IMR-90 (cell line): ENCODE measurements around the gene IZUMO4. TPM values are rescaled to one million over a fixed set of nuclear protein-coding genes. Genes with fewer than 3 reads are reported as not detected.

Source experiments
- ATAC-seq: fragments of 200-7000 bp; cut with Tn5 transposase; 2 replicates; pipeline ENCODE4 v1.9.1; 2020; ENCODE audit warnings: low read depth, mild to moderate bottlenecking, moderate library complexity
- BruUV-seq: library from RNA; stranded (reverse); fragments of 400-500 nt; replicated peaks from 2 replicates; lab custom pipeline; 2021; lab: Mats Ljungman, UMichigan
- CTCF ChIA-PET: fragments of 300-600 bp; formaldehyde crosslinking; extraction: SDS; loops from one replicate; lab custom pipeline; 2021; ENCODE audit warnings: antibody characterized with exemption; lab: Yijun Ruan, JAX
- POLR2A ChIA-PET: fragments of 300-600 bp; sonication (Branson Sonifier 250); formaldehyde crosslinking; loops from one replicate; lab custom pipeline; 2022; ENCODE audit warnings: antibody characterized with exemption; ENCODE audit not compliant: unreplicated experiment; lab: Charles Lee
- DNase-seq: peaks from one replicate; pipeline ENCODE4 v3.0.0; 2013
- H2AFZ ChIP-seq: replicated peaks from 2 replicates; pipeline ENCODE3; 2013; ENCODE audit warnings: low read length, mild to moderate bottlenecking; ENCODE audit not compliant: poor library complexity
- H2AK5ac ChIP-seq: 2 replicates; pipeline ENCODE4 v1.6.1; 2013; ENCODE audit warnings: low read depth, low read length, inconsistent platforms
- H2AK9ac ChIP-seq: replicated peaks from 2 replicates; pipeline ENCODE3; 2013; ENCODE audit warnings: mild to moderate bottlenecking, low read depth, low read length, moderate library complexity; ENCODE audit not compliant: poor library complexity
- H2BK120ac ChIP-seq: 2 replicates; pipeline ENCODE4 v1.6.1; 2013; ENCODE audit warnings: low read depth, low read length, inconsistent platforms
- H2BK15ac ChIP-seq: 3 replicates; pipeline ENCODE4 v1.6.1; 2013; ENCODE audit warnings: low read depth, low read length, inconsistent platforms
- H2BK20ac ChIP-seq: 2 replicates; pipeline ENCODE4 v1.6.1; 2013; ENCODE audit warnings: low read depth, mild to moderate bottlenecking, inconsistent platforms, low read length, moderate library complexity
- H2BK5ac ChIP-seq: 2 replicates; pipeline ENCODE4 v1.6.1; 2013; ENCODE audit warnings: mild to moderate bottlenecking, low read depth, low read length, inconsistent platforms; ENCODE audit not compliant: poor library complexity, severe bottlenecking
- H3K14ac ChIP-seq: replicated peaks from 2 replicates; pipeline ENCODE4 v1.6.1; 2013; ENCODE audit warnings: low read depth, low read length, inconsistent platforms
- H3K18ac ChIP-seq: 2 replicates; pipeline ENCODE4 v1.6.1; 2013; ENCODE audit warnings: low read depth, low read length, control low read depth
- H3K23ac ChIP-seq: 2 replicates; pipeline ENCODE4 v1.6.1; 2013; ENCODE audit warnings: low read depth, low read length, inconsistent platforms
- H3K27ac ChIP-seq: 2 replicates; pipeline ENCODE4 v1.5.1; 2013; ENCODE audit warnings: mild to moderate bottlenecking, control low read depth, low read length; ENCODE audit not compliant: insufficient read depth
- H3K27me3 ChIP-seq: 2 replicates; pipeline ENCODE4 v1.6.1; 2013; ENCODE audit warnings: low read length; ENCODE audit not compliant: control insufficient read depth, insufficient read depth
- H3K36me3 ChIP-seq: 2 replicates; pipeline ENCODE4 v1.6.1; 2013; ENCODE audit warnings: low read length, mixed read lengths; ENCODE audit not compliant: control insufficient read depth, insufficient read depth
- H3K4ac ChIP-seq: 2 replicates; pipeline ENCODE4 v1.6.1; 2013; ENCODE audit warnings: low read depth, low read length, inconsistent platforms
- H3K4me1 ChIP-seq: 2 replicates; pipeline ENCODE4 v1.6.1; 2013; ENCODE audit warnings: low read length, mixed read lengths; ENCODE audit not compliant: control insufficient read depth, insufficient read depth
- H3K4me2 ChIP-seq: 2 replicates; pipeline ENCODE4 v1.6.1; 2013; ENCODE audit warnings: low read depth, mild to moderate bottlenecking, control low read depth, low read length, moderate library complexity
- H3K4me3 ChIP-seq: 2 replicates; pipeline ENCODE4 v1.5.1; 2013; ENCODE audit warnings: low read depth, mild to moderate bottlenecking, control low read depth, low read length, moderate library complexity; ENCODE audit not compliant: insufficient read depth
- H3K56ac ChIP-seq: 2 replicates; pipeline ENCODE4 v1.6.1; 2013; ENCODE audit warnings: low read length, inconsistent platforms; ENCODE audit not compliant: insufficient read depth; ENCODE audit errors: extremely low read depth
- H3K79me1 ChIP-seq, 2 experiments: 2 replicates each; pipeline ENCODE4 v1.6.1; 2013; ENCODE audit warnings: low read length in 2 of 2, inconsistent platforms in 1 of 2, low read depth in 1 of 2
- H3K9ac ChIP-seq: 2 replicates; pipeline ENCODE4 v1.6.1; 2013; ENCODE audit warnings: low read depth, low read length, control low read depth
- H3K9me1 ChIP-seq: 2 replicates; pipeline ENCODE4 v1.6.1; 2013; ENCODE audit warnings: low read length, inconsistent platforms; ENCODE audit not compliant: insufficient read depth
- H3K9me3 ChIP-seq: 2 replicates; pipeline ENCODE4 v1.6.1; 2013; ENCODE audit warnings: low read length; ENCODE audit not compliant: control insufficient read depth, insufficient read depth
- H4K20me1 ChIP-seq: 2 replicates; pipeline ENCODE4 v1.6.1; 2013; ENCODE audit warnings: low read length, inconsistent platforms; ENCODE audit not compliant: insufficient read depth
- H4K5ac ChIP-seq: 2 replicates; pipeline ENCODE4 v1.6.1; 2013; ENCODE audit warnings: mild to moderate bottlenecking, low read depth, low read length, control low read depth
- H4K8ac ChIP-seq, 2 experiments: 2 replicates each; pipeline ENCODE4 v1.6.1; 2013; ENCODE audit warnings: low read depth in 2 of 2, low read length in 2 of 2, control low read depth in 1 of 2, inconsistent platforms in 1 of 2
- H4K91ac ChIP-seq: 2 replicates; pipeline ENCODE4 v1.6.1; 2013; ENCODE audit warnings: low read depth, low read length, inconsistent platforms; ENCODE audit not compliant: insufficient read depth
- BHLHE40 ChIP-seq: fragments of 150-350 bp; IDR thresholded peaks from 2 replicates; pipeline ENCODE4 v1.6.1; 2016; ENCODE audit warnings: mild to moderate bottlenecking, low read depth, low read length
- CEBPB ChIP-seq: IDR thresholded peaks from 2 replicates; pipeline ENCODE4 v1.6.1; 2012; ENCODE audit warnings: low read depth, low read length, improper control_type of control experiment
- MAZ ChIP-seq: IDR thresholded peaks from 2 replicates; pipeline ENCODE4 v1.6.1; 2012; ENCODE audit warnings: low read depth, mild to moderate bottlenecking, low read length, improper control_type of control experiment, moderate library complexity, borderline replicate concordance
- MXI1 ChIP-seq: IDR thresholded peaks from 2 replicates; pipeline ENCODE4 v1.6.1; 2012; ENCODE audit warnings: low read depth, mild to moderate bottlenecking, low read length, moderate library complexity, borderline replicate concordance
- NFE2L2 ChIP-seq: fragments of 150-350 bp; IDR thresholded peaks from 2 replicates; pipeline ENCODE4 v1.6.1; 2016; ENCODE audit warnings: low read depth, mild to moderate bottlenecking, low read length
- RAD21 ChIP-seq: IDR thresholded peaks from 2 replicates; pipeline ENCODE4 v1.6.1; 2012; ENCODE audit warnings: low read length, improper control_type of control experiment
- RCOR1 ChIP-seq: IDR thresholded peaks from 2 replicates; pipeline ENCODE4 v1.6.1; 2012; ENCODE audit warnings: mild to moderate bottlenecking, low read length, improper control_type of control experiment; ENCODE audit not compliant: insufficient replicate concordance
- WGBS, 2 experiments: methylation state at CpG; one replicate each; pipeline versions ENCODE4 v1.1.5 to v1.1.7; 2013; ENCODE audit warnings: missing lambda C conversion rate in 2 of 2; ENCODE audit not compliant: insufficient read length in 1 of 2; ENCODE audit errors: extremely low coverage in 2 of 2; 5-methylcytosine and 5-hydroxymethylcytosine counted together
- dilution Hi-C: fragments of 300-500 bp; cut with HindIII; formaldehyde crosslinking; loops from one replicate; pipeline ENCODE4 v1.14.3; 2018; ENCODE audit warnings: low sequenced_read_pairs; ENCODE audit not compliant: unreplicated experiment
- in situ Hi-C: fragments of 300-500 bp; cut with MboI; formaldehyde crosslinking; loops from 3 replicates; pipeline ENCODE4 v1.14.3; 2019; ENCODE audit warnings: low sequenced_read_pairs, inconsistent platforms, mixed read lengths
- intact Hi-C: fragments of 100-400 bp; cut with micrococcal nuclease; formaldehyde crosslinking; loops from 2 replicates; pipeline ENCODE4 v1.10.0; 2022
- polyA plus RNA-seq, 3 experiments: library from polyadenylated mRNA; depleted of rRNA; stranded (reverse); fragments of >200 nt; gene quantifications; 2 replicates each; pipeline ENCODE4 v1.2.3, GENCODE V29; 2012; ENCODE audit warnings: low replicate concordance in 1 of 3
- total RNA-seq: library from RNA; depleted of rRNA; stranded (reverse); fragments of >200 nt; gene quantifications from 2 replicates; pipeline ENCODE4 v1.2.3, GENCODE V29; 2012

IZUMO4 gene
- total and polyA plus RNA-seq, 2 of the 4 experiments (the other 2 are of a cell fraction): 0.72 to 2.8 TPM

DNA sequence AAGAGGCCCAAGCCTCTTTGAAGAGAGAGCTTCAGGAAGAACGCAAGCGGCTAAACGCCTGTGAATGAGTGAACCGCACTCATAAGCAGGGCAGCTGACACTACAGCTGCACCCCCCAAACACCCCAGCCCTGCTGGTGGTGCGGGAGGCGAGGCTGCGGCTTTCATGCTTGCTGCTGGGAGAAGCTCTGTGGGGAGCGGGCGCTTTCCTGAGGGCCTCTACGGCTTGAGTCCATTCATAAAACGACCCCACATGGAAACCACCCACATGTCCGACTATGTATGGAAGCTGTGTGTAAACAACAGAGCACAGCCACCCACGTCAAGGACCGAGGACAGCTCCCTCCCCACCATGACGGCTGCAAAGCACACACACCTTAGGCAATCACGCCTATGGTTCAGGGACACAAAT, 49.1 kb downstream of the IZUMO4 start:
- H3K14ac ChIP-seq: no peak overlapping the region
- intact Hi-C loops: no loop called here
- H3K4ac ChIP-seq: no peak overlapping the region
- no peak overlapping the region for H3K4me2 ChIP-seq
- ATAC-seq: no peak
- H3K56ac ChIP-seq: no peak overlapping the region
- H2AK9ac ChIP-seq: no peak overlapping the region
- in situ Hi-C loops: no loop called here
- H3K36me3 ChIP-seq: peaks cover 11% of the 10 kb centered on the region
- peak; percentile 21 for DNase-seq
- CTCF ChIA-PET: no interaction called here
- peaks cover 10% of the 10 kb centered on the region for H3K4me1 ChIP-seq
- H3K18ac ChIP-seq: no peak overlapping the region
- peaks cover 96% of the 10 kb centered on the region for H4K20me1 ChIP-seq
- H2AFZ ChIP-seq: no peak overlapping the region
- no peak overlapping the region for H2BK5ac ChIP-seq
- no peak overlapping the region for H2BK120ac ChIP-seq
- no peak overlapping the region for H2BK20ac ChIP-seq
- H3K27ac ChIP-seq: no peak overlapping the region
- no CpG with 5 or more reads among the region's 16 CpGs for WGBS, 2 experiments
- no TSS peak for BruUV-seq
- no peak overlapping the region for H3K23ac ChIP-seq
- H2BK15ac ChIP-seq: no peak overlapping the region
- H3K79me1 ChIP-seq: peaks cover 3 to 55% of the 10 kb centered on the region in 2 experiments
- dilution Hi-C loops: no loop called here
- H3K9me1 ChIP-seq: peaks cover 17% of the 10 kb centered on the region; the same call in 1 of the 2 replicates
- no peak overlapping the region for H3K4me3 ChIP-seq
- H4K91ac ChIP-seq: no peak overlapping the region
- H4K8ac ChIP-seq: no peak overlapping the region
- H4K5ac ChIP-seq: no peak overlapping the region
- no peaks in the 10 kb centered on the region for H3K9me3 ChIP-seq
- H2AK5ac ChIP-seq: no peak overlapping the region
- H3K27me3 ChIP-seq: no peaks in the 10 kb centered on the region
- TF ChIP-seq RAD21 (no peak), CEBPB (0 out of 2 replicates have a peak, but pooled peaks have one; percentile 16), MXI1 (peak; percentile 84), BHLHE40 (no peak), MAZ (no peak), RCOR1 (no peak), NFE2L2 (no peak)
- H3K9ac ChIP-seq: no peak overlapping the region
- POLR2A ChIA-PET: no interaction called here
